ENCODE results near the gene KRTAP5-3.

DNA sequence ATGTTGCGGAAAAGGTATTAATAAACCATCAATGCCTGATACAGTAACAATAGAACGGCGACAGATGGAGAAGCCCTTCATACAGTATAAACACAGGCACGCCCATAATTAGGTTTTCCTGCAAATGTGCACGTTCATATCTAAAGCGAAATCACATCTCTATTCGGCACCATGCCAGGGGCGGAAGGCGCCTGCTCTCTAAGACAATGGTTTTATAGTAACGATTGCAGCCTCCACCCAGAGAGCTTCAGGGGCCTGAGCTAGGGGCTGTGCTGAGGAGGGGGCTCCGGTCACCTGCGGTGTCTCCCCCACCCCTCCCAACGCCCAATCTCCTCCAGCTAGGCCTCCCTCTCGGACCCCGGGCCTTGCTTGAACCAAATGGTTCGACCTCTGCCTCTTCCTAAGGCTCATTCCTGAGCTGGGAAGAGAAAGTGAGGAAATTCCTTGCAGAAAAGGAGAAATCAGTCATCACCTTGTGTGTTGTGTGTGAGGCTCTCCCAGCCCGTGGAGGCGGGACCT is 30.9 kb upstream of the KRTAP5-3 start:
- TF ChIP-seq, protein P1, sequence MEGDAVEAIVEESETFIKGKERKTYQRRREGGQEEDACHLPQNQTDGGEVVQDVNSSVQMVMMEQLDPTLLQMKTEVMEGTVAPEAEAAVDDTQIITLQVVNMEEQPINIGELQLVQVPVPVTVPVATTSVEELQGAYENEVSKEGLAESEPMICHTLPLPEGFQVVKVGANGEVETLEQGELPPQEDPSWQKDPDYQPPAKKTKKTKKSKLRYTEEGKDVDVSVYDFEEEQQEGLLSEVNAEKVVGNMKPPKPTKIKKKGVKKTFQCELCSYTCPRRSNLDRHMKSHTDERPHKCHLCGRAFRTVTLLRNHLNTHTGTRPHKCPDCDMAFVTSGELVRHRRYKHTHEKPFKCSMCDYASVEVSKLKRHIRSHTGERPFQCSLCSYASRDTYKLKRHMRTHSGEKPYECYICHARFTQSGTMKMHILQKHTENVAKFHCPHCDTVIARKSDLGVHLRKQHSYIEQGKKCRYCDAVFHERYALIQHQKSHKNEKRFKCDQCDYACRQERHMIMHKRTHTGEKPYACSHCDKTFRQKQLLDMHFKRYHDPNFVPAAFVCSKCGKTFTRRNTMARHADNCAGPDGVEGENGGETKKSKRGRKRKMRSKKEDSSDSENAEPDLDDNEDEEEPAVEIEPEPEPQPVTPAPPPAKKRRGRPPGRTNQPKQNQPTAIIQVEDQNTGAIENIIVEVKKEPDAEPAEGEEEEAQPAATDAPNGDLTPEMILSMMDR (conservative IDR thresholded peaks at IDR 0.05; ENCODE audit: low read length) = no peak
- no peak for TF ChIP-seq EZH2phosphoT487 (IDR thresholded peaks at IDR 0.05; ENCODE audit: borderline replicate concordance)

Data from Loucy (cell line).